OCI-LY3 (cell line): ENCODE data around the gene TUBG1.

Source experiments
- H2AFZ ChIP-seq: fragments of 200-600, 300-600 bp; shearing (Covaris generic); 2 replicates; pipeline ENCODE4 v1.6.0; 2014; ENCODE audit warnings: antibody characterized with exemption, low read depth, low read length
- H3K27ac ChIP-seq: fragments of 200-600, 300-600 bp; sonication (generic); 2 replicates; pipeline ENCODE4 v1.5.1; 2014; ENCODE audit warnings: mild to moderate bottlenecking, low read length, moderate library complexity, mixed read lengths
- H3K27me3 ChIP-seq: fragments of 200-600, 300-600 bp; sonication (generic); 2 replicates; pipeline ENCODE4 v1.6.1; 2014; ENCODE audit warnings: low read depth, low read length, mixed read lengths
- H3K36me3 ChIP-seq: fragments of 200-600, 300-600 bp; sonication (generic); replicated peaks from 2 replicates; pipeline ENCODE3; 2014; ENCODE audit warnings: low read depth, low read length, mixed read lengths
- H3K4me1 ChIP-seq: fragments of 300-600, 200-600 bp; sonication (generic); 2 replicates; pipeline ENCODE4 v1.6.1; 2014; ENCODE audit warnings: low read length, mixed read lengths
- H3K4me2 ChIP-seq: fragments of 200-600, 300-600 bp; sonication (generic); 2 replicates; pipeline ENCODE4 v1.6.1; 2014; ENCODE audit warnings: low read length, mixed read lengths
- H3K4me3 ChIP-seq: fragments of 300-600, 200-600 bp; sonication (generic); 2 replicates; pipeline ENCODE4 v1.5.1; 2014; ENCODE audit warnings: antibody characterized with exemption, mild to moderate bottlenecking, low read length, moderate library complexity
- H3K79me2 ChIP-seq: fragments of 300-600, 200-600 bp; shearing (Covaris generic); 2 replicates; pipeline ENCODE4 v1.6.1; 2014; ENCODE audit warnings: mild to moderate bottlenecking, low read length, mixed read lengths
- H3K9ac ChIP-seq: fragments of 300-600, 200-600 bp; shearing (Covaris generic); 2 replicates; pipeline ENCODE4 v1.6.0; 2014; ENCODE audit warnings: mild to moderate bottlenecking, low read length, moderate library complexity
- H3K9me3 ChIP-seq: fragments of 200-600, 300-600 bp; shearing (Covaris generic); 2 replicates; pipeline ENCODE4 v1.6.1; 2014; ENCODE audit warnings: low read length, mixed read lengths; ENCODE audit not compliant: insufficient read depth
- H4K20me1 ChIP-seq: fragments of 200-600, 300-600 bp; sonication (generic); 2 replicates; pipeline ENCODE4 v1.6.1; 2016; ENCODE audit warnings: low read length, mixed read lengths; ENCODE audit not compliant: insufficient read depth
- CTCF ChIP-seq: fragments of 200-600, 300-600 bp; sonication (generic); IDR thresholded peaks from 2 replicates; pipeline ENCODE4 v1.5.1; 2014; ENCODE audit warnings: antibody characterized with exemption, low read length, low read depth
- EZH2phosphoT487 ChIP-seq: fragments of 200-600 bp; shearing (Covaris generic); IDR thresholded peaks from 2 replicates; pipeline ENCODE4 v1.6.1; 2018; ENCODE audit warnings: antibody characterized with exemption, mixed run types, low read depth

TUBG1 gene

GRCh38 chr17:42563143-42563509, 46.4 kb upstream of the TUBG1 start:
- Histone ChIP-seq H3K79me2 (peaks cover 40% of the 10 kb centered on the region), H4K20me1 (no peaks in the 10 kb centered on the region), H3K27me3 (no peaks in the 10 kb centered on the region), H3K4me2 (peak overlapping the region; percentile 97), H3K4me1 (peaks cover 26% of the 10 kb centered on the region), H3K9ac (peak overlapping the region; percentile 87), H3K27ac (no peak overlapping the region), H3K4me3 (peak overlapping the region; percentile 85), H2AFZ (no peak overlapping the region), H3K9me3 (no peaks in the 10 kb centered on the region), H3K36me3 (peaks cover 17% of the 10 kb centered on the region)
- TF ChIP-seq EZH2phosphoT487 (no peak), CTCF (no peak)

- H3K27me3 ChIP-seq = no peaks in the 10 kb centered on the region
- no peaks in the 10 kb centered on the region for H3K9me3 ChIP-seq
- H3K36me3 ChIP-seq = peaks cover 19% of the 10 kb centered on the region
- peaks cover 26% of the 10 kb centered on the region for H3K4me1 ChIP-seq
- no peak overlapping the region for H3K27ac ChIP-seq
- H3K4me2 ChIP-seq = peak overlapping the region; percentile 97
- H4K20me1 ChIP-seq = no peaks in the 10 kb centered on the region
- no peak overlapping the region for H2AFZ ChIP-seq
- no peak for TF ChIP-seq CTCF
- no peak for TF ChIP-seq EZH2phosphoT487
- H3K79me2 ChIP-seq = peaks cover 44% of the 10 kb centered on the region
- peak overlapping the region; percentile 85 for H3K4me3 ChIP-seq
- no peak overlapping the region for H3K9ac ChIP-seq
Measured at GRCh38 chr17:42563543-42563942, 45.9 kb upstream of the TUBG1 start.

- no peaks in the 10 kb centered on the region for H4K20me1 ChIP-seq
- H3K4me1 ChIP-seq = peaks cover 26% of the 10 kb centered on the region
- H3K79me2 ChIP-seq = peaks cover 46% of the 10 kb centered on the region
- TF ChIP-seq EZH2phosphoT487 = no peak
- TF ChIP-seq CTCF = no peak
- H2AFZ ChIP-seq = no peak overlapping the region
- H3K27ac ChIP-seq = no peak overlapping the region
- H3K4me2 ChIP-seq = peak overlapping the region; percentile 97; the same call in 1 of the 2 replicates
- no peak overlapping the region for H3K9ac ChIP-seq
- no peak overlapping the region for H3K4me3 ChIP-seq
- no peaks in the 10 kb centered on the region for H3K27me3 ChIP-seq
- H3K9me3 ChIP-seq = no peaks in the 10 kb centered on the region
- peaks cover 22% of the 10 kb centered on the region for H3K36me3 ChIP-seq
Measured at GRCh38 chr17:42563950-42564349, 45.5 kb upstream of the TUBG1 start.

- peaks cover 31% of the 10 kb centered on the region for H3K36me3 ChIP-seq
- H3K4me1 ChIP-seq = peaks cover 31% of the 10 kb centered on the region
- H3K27me3 ChIP-seq = no peaks in the 10 kb centered on the region
- H3K9ac ChIP-seq = no peak overlapping the region
- H4K20me1 ChIP-seq = 0 out of 2 replicates have a peak, but pooled peaks cover 2% of the 10 kb centered on the region
- H3K9me3 ChIP-seq = no peaks in the 10 kb centered on the region
- peaks cover 46% of the 10 kb centered on the region for H3K79me2 ChIP-seq
- TF ChIP-seq EZH2phosphoT487 (no peak), CTCF (no peak)
- no peak overlapping the region for H2AFZ ChIP-seq
- H3K4me3 ChIP-seq = no peak overlapping the region
- H3K4me2 ChIP-seq = no peak overlapping the region
- no peak overlapping the region for H3K27ac ChIP-seq
Measured at GRCh38 chr17:42564815-42565522, 44.5 kb upstream of the TUBG1 start.
